PC-3 (cell line): ENCODE data around the gene TDRD7.

Experiments
- CTCF ChIP-seq: fragments of 300-600 bp; sonication (generic); conservative IDR thresholded peaks from 2 replicates; pipeline ENCODE4 v1.5.1; 2017; ENCODE audit warnings: antibody characterized with exemption, low read depth, mild to moderate bottlenecking, low read length
- EZH2phosphoT487 ChIP-seq: fragments of 300-600 bp; sonication (generic); IDR thresholded peaks from 2 replicates; pipeline ENCODE4 v1.6.1; 2018; ENCODE audit warnings: mild to moderate bottlenecking, antibody characterized with exemption, low read length, borderline replicate concordance

- TF ChIP-seq CTCF (no peak), EZH2phosphoT487 (no peak)
These were observed 133.6 kb downstream of the TDRD7 start for GRCh38 chr9:97545486-97545885.
